Thyroid gland (tissue), 4 donors: ENCODE measurements around the gene PRSS33. TPM values are rescaled to one million over a fixed set of nuclear protein-coding genes. Genes with fewer than 3 reads are reported as not detected.

Source experiments
- DNase-seq, 2 donors: peaks; one replicate each; pipeline ENCODE4 v3.0.0-alpha.2; 2019
- H3K27ac ChIP-seq, 3 donors: fragments of 200-600 bp; sonication (generic); 1 replicate in 2 of 3; 2 replicates in 1 of 3; pipeline ENCODE4 v1.5.1; 2016 to 2019; ENCODE audit warnings: mild to moderate bottlenecking in 1 of 3, moderate library complexity in 1 of 3
- H3K27me3 ChIP-seq: fragments of 200-600 bp; sonication (generic); one replicate; pipeline ENCODE4 v1.5.1; 2019
- H3K36me3 ChIP-seq, 2 donors: fragments of 200-600 bp; sonication (generic); one replicate each; pipeline ENCODE4 v1.5.1; 2016 to 2019
- H3K4me1 ChIP-seq, 2 donors: fragments of 200-600 bp; sonication (generic); one replicate each; pipeline ENCODE4 v1.5.1; 2017 to 2019
- H3K4me3 ChIP-seq, 3 donors: fragments of 200-600 bp; sonication (generic); replicated peaks in 1 of 3; 1 replicate in 2 of 3; 2 replicates in 1 of 3; pipeline ENCODE4 v1.5.1; 2016; ENCODE audit warnings: mild to moderate bottlenecking in 1 of 3
- H3K9me3 ChIP-seq: fragments of 200-600 bp; sonication (generic); one replicate; pipeline ENCODE4 v1.5.1; 2017
- POLR2A ChIP-seq, 2 donors: fragments of 450-650 bp; IDR thresholded peaks; one replicate each; pipeline ENCODE4 v1.6.1; 2017; ENCODE audit warnings: antibody characterized with exemption in 2 of 2, mild to moderate bottlenecking in 2 of 2, moderate library complexity in 1 of 2
- WGBS, 2 donors: methylation state at CpG; one replicate each; pipeline ENCODE4 v1.1.5; 2017; 5-methylcytosine and 5-hydroxymethylcytosine counted together
- intact Hi-C: fragments of 100-400 bp; cut with DNase I; formaldehyde crosslinking; loops from one replicate; pipeline ENCODE4 v1.15.1; 2023
- total RNA-seq, 4 donors: library from RNA; depleted of rRNA; stranded (reverse); fragments of >200 nt; gene quantifications; one replicate each; pipeline ENCODE4 v1.2.3, GENCODE V29; 2016
- TF ChIP-seq, protein P1 (sequence below), 6 experiments: fragments of 200-600 bp in 3 of 6; fragments of 450-650 bp in 3 of 6; sonication (generic) in 3 of 6; IDR thresholded peaks; one replicate each; pipeline ENCODE4 v1.5.1; 2016 to 2019; ENCODE audit warnings: antibody characterized with exemption in 6 of 6, mild to moderate bottlenecking in 2 of 6, inconsistent platforms in 1 of 6, moderate library complexity in 1 of 6

The PRSS33 gene
- total RNA-seq, 4 donors from 2014 or later = not detected

DNA sequence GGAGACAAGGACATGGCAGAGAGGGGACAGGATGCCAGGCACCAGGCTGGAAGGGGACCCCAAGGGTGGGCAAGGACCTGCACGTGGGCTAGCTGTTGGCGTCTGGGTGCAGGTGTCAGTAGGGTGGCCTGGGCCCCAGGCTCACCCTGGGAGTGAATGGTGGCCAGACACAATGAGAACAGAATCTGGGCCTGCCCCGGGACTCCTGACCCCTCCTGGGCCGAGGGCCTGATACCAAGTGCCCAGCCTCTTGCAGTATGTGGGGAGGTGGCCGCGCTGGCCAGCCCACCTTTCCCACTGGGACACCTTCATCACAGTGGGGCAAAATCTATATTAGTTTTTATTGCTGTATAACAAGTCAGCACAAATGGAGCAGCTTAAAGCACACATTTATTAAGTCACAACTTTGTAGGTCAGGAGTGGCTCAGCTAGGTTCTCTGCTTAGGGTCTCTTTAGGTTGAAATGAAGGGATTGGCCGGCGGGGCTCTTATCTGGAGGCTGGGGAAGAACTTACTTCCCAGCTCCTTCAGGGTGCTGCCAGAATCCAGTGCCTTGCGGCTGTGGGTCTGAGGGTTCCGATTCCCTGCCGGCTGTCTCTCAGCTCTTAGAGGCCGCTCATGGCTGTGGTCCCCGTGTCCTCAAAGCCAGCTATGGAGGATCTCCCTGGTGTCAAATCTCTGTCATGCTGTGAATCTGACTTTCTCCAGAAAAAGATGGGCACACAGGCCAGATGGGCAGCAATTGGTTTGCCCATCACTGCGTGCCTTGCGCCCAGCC is 3.6 kb downstream of the PRSS33 start:
- TF ChIP-seq, protein P1, sequence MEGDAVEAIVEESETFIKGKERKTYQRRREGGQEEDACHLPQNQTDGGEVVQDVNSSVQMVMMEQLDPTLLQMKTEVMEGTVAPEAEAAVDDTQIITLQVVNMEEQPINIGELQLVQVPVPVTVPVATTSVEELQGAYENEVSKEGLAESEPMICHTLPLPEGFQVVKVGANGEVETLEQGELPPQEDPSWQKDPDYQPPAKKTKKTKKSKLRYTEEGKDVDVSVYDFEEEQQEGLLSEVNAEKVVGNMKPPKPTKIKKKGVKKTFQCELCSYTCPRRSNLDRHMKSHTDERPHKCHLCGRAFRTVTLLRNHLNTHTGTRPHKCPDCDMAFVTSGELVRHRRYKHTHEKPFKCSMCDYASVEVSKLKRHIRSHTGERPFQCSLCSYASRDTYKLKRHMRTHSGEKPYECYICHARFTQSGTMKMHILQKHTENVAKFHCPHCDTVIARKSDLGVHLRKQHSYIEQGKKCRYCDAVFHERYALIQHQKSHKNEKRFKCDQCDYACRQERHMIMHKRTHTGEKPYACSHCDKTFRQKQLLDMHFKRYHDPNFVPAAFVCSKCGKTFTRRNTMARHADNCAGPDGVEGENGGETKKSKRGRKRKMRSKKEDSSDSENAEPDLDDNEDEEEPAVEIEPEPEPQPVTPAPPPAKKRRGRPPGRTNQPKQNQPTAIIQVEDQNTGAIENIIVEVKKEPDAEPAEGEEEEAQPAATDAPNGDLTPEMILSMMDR (IDR thresholded peaks at IDR 0.05) = no peak
- no peak for TF ChIP-seq POLR2A (IDR thresholded peaks at IDR 0.05)
- no peak for DNase-seq

DNA sequence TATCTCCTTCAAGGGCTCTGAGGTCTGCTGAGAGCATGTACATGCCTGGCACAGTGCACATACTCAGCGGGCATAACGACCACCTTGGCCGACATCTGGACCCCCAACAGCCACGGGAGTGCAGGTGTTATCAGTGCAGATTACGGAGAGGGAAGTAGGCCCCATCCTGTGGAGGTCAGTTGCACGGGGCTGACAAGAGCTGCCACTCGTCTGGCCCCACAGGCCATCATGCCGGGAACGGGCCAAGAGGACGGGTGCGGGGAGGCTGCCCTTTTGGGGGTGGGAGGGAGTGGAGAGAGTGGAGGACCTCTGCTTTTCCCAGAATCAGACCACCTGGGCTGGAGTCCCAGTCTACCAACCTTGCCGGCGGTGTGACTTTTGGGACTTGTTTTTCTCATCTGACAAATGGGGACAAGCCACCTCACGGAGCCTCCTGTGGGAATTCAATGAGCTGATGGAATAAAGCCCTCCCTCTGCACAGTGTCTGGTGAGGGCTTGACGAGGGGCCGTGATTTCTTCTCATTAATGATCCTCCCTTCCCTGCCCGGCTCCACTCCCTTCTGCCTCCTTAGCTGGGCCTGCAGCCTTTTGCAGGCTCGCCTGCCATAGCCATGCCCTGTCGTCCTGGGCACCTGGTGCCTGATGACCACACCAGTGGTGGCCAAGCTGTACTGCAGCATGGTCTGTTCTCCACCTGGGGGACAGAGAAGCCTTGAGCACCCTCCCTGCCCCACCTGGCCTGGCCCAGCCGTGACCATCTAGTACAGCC is 4.6 kb downstream of the PRSS33 start:
- Histone ChIP-seq H3K9me3 (no peaks in the 10 kb centered on the region), H3K27ac (no peak overlapping the region), H3K27me3 (peaks cover 14% of the 10 kb centered on the region), H3K4me3 (no peak overlapping the region), H3K4me1 (peaks cover 9 to 18% of the 10 kb centered on the region in 2 donors), H3K36me3 (no peaks in the 10 kb centered on the region)
- WGBS, 2 donors = 79 to 83% methylated on average over 15 to 18 of the region's 20 CpGs
- TF ChIP-seq, protein P1 (IDR thresholded peaks at IDR 0.05) = no peak
- TF ChIP-seq POLR2A (IDR thresholded peaks at IDR 0.05) = no peak
- DNase-seq = no peak
- intact Hi-C loops = no loop called here

More for the DNA sequence above, 3.6 kb downstream of the PRSS33 start:
- intact Hi-C loops = no loop called here
- 84 to 93% methylated on average over 12 to 14 of the region's 15 CpGs for WGBS, 2 donors
- H3K4me3 ChIP-seq = no peak overlapping the region
- no peaks in the 10 kb centered on the region for H3K36me3 ChIP-seq
- H3K9me3 ChIP-seq = no peaks in the 10 kb centered on the region
- H3K27me3 ChIP-seq = peaks cover 14% of the 10 kb centered on the region
- H3K4me1 ChIP-seq = peaks cover under 1 to 11% of the 10 kb centered on the region in 2 donors
- no peak overlapping the region for H3K27ac ChIP-seq

DNA sequence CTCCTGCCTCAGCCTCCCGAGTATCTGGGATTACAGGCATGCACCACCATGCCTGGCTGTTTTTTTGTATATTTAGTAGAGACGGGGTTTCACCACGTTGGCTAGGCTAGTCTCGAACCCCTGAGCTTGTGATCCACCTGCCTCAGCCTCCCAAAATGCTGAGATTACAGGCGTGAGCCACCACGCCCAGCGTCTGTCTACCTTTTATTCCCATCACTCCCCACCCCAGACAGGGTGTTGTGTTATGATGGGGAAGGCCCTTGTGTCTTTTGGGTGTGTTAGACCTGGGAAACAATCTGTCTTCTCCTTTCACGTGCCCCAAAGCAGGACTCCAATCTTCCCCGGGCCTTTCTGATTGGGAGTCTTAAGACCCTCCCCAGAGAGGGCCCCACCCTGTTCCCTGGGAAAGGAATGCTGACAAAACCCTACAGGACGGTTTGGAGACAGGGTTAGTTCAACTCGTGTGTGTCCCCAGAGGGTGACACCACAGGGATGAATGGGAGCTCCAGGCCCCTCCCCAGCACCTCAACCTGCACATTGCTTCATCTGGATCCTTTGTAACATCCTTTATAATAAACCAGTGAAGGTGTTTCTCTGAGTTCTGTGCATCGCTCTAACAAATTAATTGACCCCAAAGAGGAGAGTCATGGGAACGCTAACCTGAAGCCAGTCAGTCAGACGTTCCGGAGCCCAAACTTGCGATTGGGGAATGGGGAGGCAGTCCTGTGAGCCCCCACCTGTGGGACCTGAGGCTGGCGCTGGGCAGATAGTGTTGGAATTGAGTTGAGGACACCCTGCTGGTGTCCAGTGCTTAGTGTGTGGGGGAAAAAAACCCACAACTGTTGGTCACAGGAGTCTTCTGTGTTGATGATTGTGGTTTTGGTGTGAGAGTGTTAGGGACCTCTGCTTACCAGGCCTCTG is 7.1 kb downstream of the PRSS33 start:
- WGBS, 2 donors = 64 to 67% methylated on average over 17 of the region's 17 CpGs
- no peak overlapping the region for H3K4me3 ChIP-seq
- no peak overlapping the region for H3K27ac ChIP-seq
- H3K27me3 ChIP-seq = peaks cover 6% of the 10 kb centered on the region
- H3K36me3 ChIP-seq = no peaks in the 10 kb centered on the region
- H3K9me3 ChIP-seq = no peaks in the 10 kb centered on the region
- peaks cover 18 to 22% of the 10 kb centered on the region in 2 donors for H3K4me1 ChIP-seq
- intact Hi-C loops = no loop called here
- DNase-seq = no peak
- TF ChIP-seq, protein P1 (IDR thresholded peaks at IDR 0.05) = no peak
- TF ChIP-seq POLR2A (IDR thresholded peaks at IDR 0.05) = no peak

DNA sequence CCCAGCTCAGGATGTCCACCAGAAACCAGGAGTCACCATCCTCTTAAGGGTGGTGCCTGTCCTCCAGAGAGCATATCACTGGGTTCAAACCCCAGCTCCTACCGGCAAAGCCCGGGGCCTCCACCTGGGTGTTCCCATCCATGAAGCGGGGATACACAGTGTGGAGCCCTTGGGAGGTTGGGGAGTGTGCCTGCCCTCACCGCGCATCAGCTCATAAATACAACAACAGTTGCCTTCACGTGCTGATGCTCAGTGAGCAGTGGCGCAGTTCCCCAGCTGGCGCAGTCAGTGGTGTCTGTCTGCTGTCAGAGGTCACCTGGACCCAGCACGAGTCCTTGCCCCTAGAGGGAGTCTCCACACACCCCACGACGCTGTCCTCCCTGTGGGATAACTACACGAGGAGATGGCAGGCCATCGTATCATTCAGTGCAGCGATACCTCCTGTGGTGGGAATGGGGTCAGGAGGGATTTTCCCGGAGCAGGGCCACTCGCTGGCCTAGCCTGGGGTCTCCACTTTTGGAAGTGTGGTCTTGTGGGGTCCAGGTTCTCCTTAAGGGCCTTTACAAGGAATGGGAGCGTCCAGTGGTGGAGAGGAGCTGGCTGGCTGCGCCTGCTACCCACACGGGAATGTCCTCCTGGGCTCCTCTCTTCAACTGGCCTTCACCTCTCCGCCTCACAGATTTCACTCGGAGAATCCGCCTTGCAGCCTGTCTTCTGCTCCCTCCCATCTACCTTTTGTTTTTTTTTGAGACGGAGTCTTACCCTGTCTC is 8.0 kb downstream of the PRSS33 start:
- TF ChIP-seq, protein P1 (IDR thresholded peaks at IDR 0.05) = no peak
- no peak for TF ChIP-seq POLR2A (IDR thresholded peaks at IDR 0.05)
- DNase-seq = no peak
- Histone ChIP-seq H3K4me1 (peaks cover 18 to 19% of the 10 kb centered on the region in 2 donors), H3K36me3 (peaks cover 5 to 6% of the 10 kb centered on the region in 2 donors), H3K9me3 (no peaks in the 10 kb centered on the region), H3K4me3 (no peak overlapping the region), H3K27me3 (no peaks in the 10 kb centered on the region), H3K27ac (no peak overlapping the region)
- WGBS, 2 donors = 84 to 87% methylated on average over 20 to 21 of the region's 23 CpGs
- intact Hi-C loops = no loop called here
